SU-DHL-6 (cell line): Measurements from ENCODE around the gene DDN.

Source experiments
- CTCF ChIP-seq: fragments of 200-600 bp; sonication (generic); IDR thresholded peaks from one replicate; pipeline ENCODE4 v1.5.1; 2017; ENCODE audit warnings: antibody characterized with exemption, mild to moderate bottlenecking, low read length, moderate library complexity; ENCODE audit not compliant: insufficient read depth, poor library complexity, severe bottlenecking
- EZH2phosphoT487 ChIP-seq: fragments of 200-600 bp; sonication (generic), shearing (Covaris generic); conservative IDR thresholded peaks from 2 replicates; pipeline ENCODE4 v1.6.1; 2018; ENCODE audit warnings: mild to moderate bottlenecking, antibody characterized with exemption, low read length, moderate library complexity, mixed read lengths

GRCh38 chr12:48985475-48985897 is 13.7 kb downstream of the DDN start:
- no peak for TF ChIP-seq CTCF
- TF ChIP-seq EZH2phosphoT487 = no peak
